HEK293 (cell line): Measurements from ENCODE around the gene PDE3B.

Experiments used
- CTCF ChIA-PET: fragments of 350-600 bp; formaldehyde crosslinking; extraction: SDS; loops from one replicate; lab custom pipeline; 2021; ENCODE audit warnings: antibody characterized with exemption; lab: Yijun Ruan, JAX
- POLR2A ChIA-PET: fragments of 300-600 bp; formaldehyde crosslinking; extraction: SDS; loops from one replicate; lab custom pipeline; 2020; ENCODE audit warnings: antibody characterized with exemption, inconsistent platforms; lab: Yijun Ruan, JAX
- H3K27ac ChIP-seq: fragments of 200-500 bp; sonication (Bioruptor generic); 2 replicates; pipeline ENCODE4 v1.5.1; 2014; ENCODE audit warnings: low read depth, low read length, control low read depth, inconsistent platforms; ENCODE audit errors: extremely low read depth
- H3K36me3 ChIP-seq, 2 experiments: fragments of 200-500 bp in 1 of 2; sonication (Bioruptor generic) in 1 of 2; 1 replicate in 1 of 2; 2 replicates in 1 of 2; pipeline ENCODE4 v1.5.1; 2014 to 2017; ENCODE audit warnings: inconsistent platforms in 2 of 2, low read length in 2 of 2; ENCODE audit not compliant: control insufficient read depth in 2 of 2, insufficient read depth in 1 of 2
- H3K4me1 ChIP-seq: fragments of 200-500 bp; sonication (Bioruptor generic); 2 replicates; pipeline ENCODE4 v1.5.1; 2014; ENCODE audit warnings: mild to moderate bottlenecking, low read length, inconsistent platforms; ENCODE audit not compliant: control insufficient read depth, insufficient read depth
- H3K4me3 ChIP-seq: 2 replicates; pipeline ENCODE4 v1.5.1; 2011; ENCODE audit warnings: low read depth, mild to moderate bottlenecking, control low read depth, low read length, moderate library complexity
- H3K9me3 ChIP-seq: fragments of 200-500 bp; sonication (Bioruptor generic); 2 replicates; pipeline ENCODE4 v1.5.1; 2014; ENCODE audit warnings: low read depth, low read length, inconsistent platforms; ENCODE audit not compliant: control insufficient read depth, insufficient read depth
- HIC1 ChIP-seq: fragments of 450-650 bp; formaldehyde crosslinking; IDR thresholded peaks from 2 replicates; pipeline ENCODE4 v1.5.1; 2016; ENCODE audit warnings: missing biosample characterization, missing genetic modification characterization
- HOXD13 ChIP-seq: sonication (generic); formaldehyde crosslinking; IDR thresholded peaks from 2 replicates; pipeline ENCODE4 v1.8.0; 2022; ENCODE audit warnings: missing genetic modification reagents, borderline replicate concordance
- REPIN1 ChIP-seq: fragments of 450-650 bp; formaldehyde crosslinking; IDR thresholded peaks from 2 replicates; pipeline ENCODE4 v1.5.1; 2017; ENCODE audit warnings: missing biosample characterization, missing genetic modification characterization, low read depth
- SP7 ChIP-seq: fragments of 450-650 bp; formaldehyde crosslinking; IDR thresholded peaks from 2 replicates; pipeline ENCODE4 v1.5.1; 2016; ENCODE audit warnings: missing biosample characterization, missing genetic modification characterization
- ZBTB11 ChIP-seq: fragments of 450-650 bp; formaldehyde crosslinking; conservative IDR thresholded peaks from 2 replicates; pipeline ENCODE4 v1.5.1; 2016; ENCODE audit warnings: low read depth, missing biosample characterization, missing genetic modification characterization
- ZNF148 ChIP-seq: fragments of 450-650 bp; formaldehyde crosslinking; IDR thresholded peaks from 2 replicates; pipeline ENCODE4 v1.5.0; 2017; ENCODE audit warnings: missing biosample characterization, missing genetic modification characterization, borderline replicate concordance
- ZNF157 ChIP-seq: fragments of 450-650 bp; formaldehyde crosslinking; IDR thresholded peaks from 2 replicates; pipeline ENCODE4 v1.5.1; 2016; ENCODE audit warnings: missing biosample characterization, missing genetic modification characterization
- ZNF274 ChIP-seq, 2 experiments: fragments of 200-500 bp in 1 of 2; fragments of 450-650 bp in 1 of 2; sonication (Bioruptor generic) in 1 of 2; formaldehyde crosslinking in 1 of 2; IDR thresholded peaks; 2 replicates each; pipeline versions ENCODE4 v1.5.1 to v1.6.1; 2014 to 2016; ENCODE audit warnings: borderline replicate concordance in 1 of 2, inconsistent platforms in 1 of 2, low read length in 1 of 2, missing biosample characterization in 1 of 2, missing genetic modification characterization in 1 of 2
- ZNF518A ChIP-seq: fragments of 450-650 bp; formaldehyde crosslinking; conservative IDR thresholded peaks from 2 replicates; pipeline ENCODE4 v1.5.1; 2016; ENCODE audit warnings: low read depth, missing biosample characterization, missing genetic modification characterization
- ZNF555 ChIP-seq: fragments of 450-650 bp; formaldehyde crosslinking; conservative IDR thresholded peaks from 2 replicates; pipeline ENCODE4 v1.5.1; 2017; ENCODE audit warnings: missing biosample characterization, mild to moderate bottlenecking, missing genetic modification characterization, inconsistent platforms
- ZNF623 ChIP-seq: fragments of 450-650 bp; formaldehyde crosslinking; IDR thresholded peaks from 2 replicates; pipeline ENCODE4 v1.5.1; 2016; ENCODE audit warnings: missing biosample characterization, missing genetic modification characterization
- ZNF626 ChIP-seq: fragments of 450-650 bp; sonication (Bioruptor Pico); formaldehyde crosslinking; IDR thresholded peaks from 2 replicates; pipeline ENCODE4 v1.5.1; 2018; ENCODE audit warnings: missing biosample characterization, missing genetic modification characterization, inconsistent platforms
- ZNF639 ChIP-seq: fragments of 450-650 bp; formaldehyde crosslinking; IDR thresholded peaks from 2 replicates; pipeline ENCODE4 v1.5.1; 2016; ENCODE audit warnings: missing biosample characterization, missing genetic modification characterization
- ZNF777 ChIP-seq: fragments of 450-650 bp; formaldehyde crosslinking; IDR thresholded peaks from 2 replicates; pipeline ENCODE4 v1.5.1; 2017; ENCODE audit warnings: missing biosample characterization, missing genetic modification characterization, borderline replicate concordance
- ZSCAN30 ChIP-seq: fragments of 450-650 bp; IDR thresholded peaks from 2 replicates; pipeline ENCODE4 v1.5.1; 2018; ENCODE audit warnings: missing biosample characterization, mild to moderate bottlenecking, missing genetic modification characterization, moderate library complexity

The PDE3B gene

GRCh38 chr11:14618060-14618459 is 25.5 kb upstream of the PDE3B start:
- TF ChIP-seq HIC1 (no peak), ZSCAN30 (tag by site-specific recombination) (no peak), HOXD13 (CRISPR knock-in tag) (no peak), ZNF777 (tag by site-specific recombination) (no peak), ZNF626 (no peak), ZNF518A (tag by site-specific recombination) (no peak), SP7 (tag by site-specific recombination) (no peak), REPIN1 (tag by site-specific recombination) (no peak), ZNF157 (tag by site-specific recombination) (no peak), ZNF148 (tag by site-specific recombination) (no peak), ZNF555 (tag by site-specific recombination) (no peak), ZNF623 (tag by site-specific recombination) (no peak), ZBTB11 (tag by site-specific recombination) (no peak), ZNF639 (tag by site-specific recombination) (no peak), ZNF274 (IDR thresholded peaks at IDR 0.05; ENCODE audit: low read length) (no peak), ZNF274 (tag by site-specific recombination; IDR thresholded peaks at IDR 0.05; ENCODE audit: borderline replicate concordance) (no peak)
- H3K4me1 ChIP-seq = no peaks in the 10 kb centered on the region
- H3K4me3 ChIP-seq = no peak overlapping the region
- no peak overlapping the region for H3K27ac ChIP-seq
- no peaks in the 10 kb centered on the region for H3K36me3 ChIP-seq
- POLR2A ChIA-PET = no interaction called here
- CTCF ChIA-PET = no interaction called here
- no peaks in the 10 kb centered on the region for H3K9me3 ChIP-seq
